Renal pelvis (tissue), 4 donors: ENCODE measurements around the gene C3orf22. TPM values are rescaled to one million over a fixed set of nuclear protein-coding genes. Genes with fewer than 3 reads are reported as not detected.

Experiments used
- DNase-seq: peaks from one replicate; pipeline ENCODE4 v3.0.0-alpha.2; 2013
- polyA plus RNA-seq, 3 donors: library from polyadenylated mRNA; unstranded; fragments of 120-200 nt; gene quantifications; one replicate each; pipeline ENCODE4 v1.2.1, GENCODE V29; 2013; ENCODE audit not compliant: insufficient read length in 3 of 3

C3orf22 gene
- polyA plus RNA-seq, 3 donors: 0.04 to 0.25 TPM; not detected in 1

DNA sequence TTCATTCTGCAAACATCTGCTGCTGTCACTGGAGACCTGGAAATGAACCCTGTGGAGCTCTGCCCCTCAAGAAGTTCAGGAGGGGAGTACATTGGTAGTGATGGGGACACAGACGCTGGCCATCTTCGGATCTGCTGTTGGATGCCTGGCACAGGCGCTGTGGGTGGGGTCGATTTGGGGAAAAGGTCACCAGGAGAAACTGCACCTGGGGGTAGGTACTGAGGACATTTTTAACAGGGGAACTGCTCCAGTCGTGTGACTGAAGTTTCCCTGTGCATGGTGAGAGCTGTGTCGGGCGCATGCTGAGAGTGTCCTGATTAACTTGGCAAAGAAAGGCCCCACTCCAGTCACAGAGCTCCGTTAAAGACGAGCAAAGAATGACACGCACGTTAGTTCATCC is 44.6 kb downstream of the C3orf22 start:
- DNase-seq: no peak

DNA sequence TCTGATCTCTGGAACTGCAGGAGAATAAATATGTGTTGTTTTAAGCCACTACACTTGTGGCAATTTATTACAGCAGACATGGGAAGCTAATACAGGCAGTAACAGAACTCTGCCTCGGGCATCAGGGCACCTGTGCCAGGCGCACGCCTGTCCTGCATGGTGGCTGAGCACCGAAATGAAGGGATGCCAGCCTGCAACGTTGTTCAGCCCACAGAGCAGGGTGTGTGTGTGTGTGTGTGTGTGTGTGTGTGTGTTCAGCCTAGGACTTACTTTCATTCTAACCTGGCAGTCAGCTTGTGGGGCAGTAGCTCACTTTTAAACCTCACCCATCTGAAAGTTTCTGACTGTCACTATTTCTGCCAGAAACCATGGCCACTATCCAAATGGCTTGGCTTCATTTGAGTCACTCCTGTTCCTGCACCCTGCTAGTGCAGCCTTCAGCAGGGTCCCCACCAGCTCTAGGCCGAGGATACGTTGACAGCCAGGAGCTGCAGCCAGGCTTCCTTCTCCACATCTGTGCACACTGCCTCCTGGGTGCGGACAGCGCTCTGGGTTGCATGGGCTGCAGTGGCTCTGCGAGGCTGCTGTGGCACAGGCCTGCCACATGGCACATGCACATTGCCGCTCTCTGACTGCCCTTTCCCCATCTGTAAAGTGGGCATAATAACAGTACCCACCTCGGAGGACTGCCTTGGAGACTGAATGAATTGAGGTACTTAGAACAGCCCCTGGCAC is 45.6 kb downstream of the C3orf22 start:
- DNase-seq: no peak

DNA sequence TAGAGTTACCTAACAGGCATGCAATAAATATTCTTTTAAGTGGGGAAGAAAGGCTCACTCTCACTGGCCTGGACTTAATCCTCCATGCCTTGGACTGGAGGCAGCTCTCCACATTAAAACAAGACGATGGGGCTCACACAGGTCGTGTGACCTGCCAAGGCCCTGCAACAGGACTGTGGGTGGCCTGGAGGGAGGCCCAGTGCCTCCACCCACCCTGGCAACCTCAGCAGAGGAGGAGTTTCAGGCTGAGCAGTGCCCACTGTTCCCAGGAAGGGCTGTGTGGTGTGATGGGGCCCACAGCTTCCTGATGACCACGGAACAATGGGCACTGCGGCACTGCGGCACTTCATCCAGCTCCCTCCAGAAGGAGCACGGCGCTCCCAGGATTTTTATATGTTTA is 46.7 kb downstream of the C3orf22 start:
- no peak for DNase-seq

DNA sequence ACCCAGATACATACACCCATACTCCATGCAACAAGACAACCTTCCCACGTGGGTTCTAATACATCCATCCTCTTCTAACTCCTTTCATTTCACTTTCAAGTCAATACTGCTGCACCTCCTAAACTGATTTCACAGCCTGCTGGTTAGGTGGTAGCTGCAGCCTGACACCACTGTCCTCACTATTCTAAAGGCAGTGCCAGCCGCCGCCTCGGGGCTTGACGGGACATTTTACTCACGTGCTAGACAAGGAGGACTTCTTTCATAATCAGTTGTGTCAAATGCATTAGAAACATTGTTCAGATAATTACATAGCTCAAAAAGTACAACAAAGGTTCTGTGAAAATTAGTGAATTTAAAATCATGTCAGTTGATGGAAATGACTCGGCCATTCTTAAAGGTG is 47.4 kb downstream of the C3orf22 start:
- DNase-seq: no peak

DNA sequence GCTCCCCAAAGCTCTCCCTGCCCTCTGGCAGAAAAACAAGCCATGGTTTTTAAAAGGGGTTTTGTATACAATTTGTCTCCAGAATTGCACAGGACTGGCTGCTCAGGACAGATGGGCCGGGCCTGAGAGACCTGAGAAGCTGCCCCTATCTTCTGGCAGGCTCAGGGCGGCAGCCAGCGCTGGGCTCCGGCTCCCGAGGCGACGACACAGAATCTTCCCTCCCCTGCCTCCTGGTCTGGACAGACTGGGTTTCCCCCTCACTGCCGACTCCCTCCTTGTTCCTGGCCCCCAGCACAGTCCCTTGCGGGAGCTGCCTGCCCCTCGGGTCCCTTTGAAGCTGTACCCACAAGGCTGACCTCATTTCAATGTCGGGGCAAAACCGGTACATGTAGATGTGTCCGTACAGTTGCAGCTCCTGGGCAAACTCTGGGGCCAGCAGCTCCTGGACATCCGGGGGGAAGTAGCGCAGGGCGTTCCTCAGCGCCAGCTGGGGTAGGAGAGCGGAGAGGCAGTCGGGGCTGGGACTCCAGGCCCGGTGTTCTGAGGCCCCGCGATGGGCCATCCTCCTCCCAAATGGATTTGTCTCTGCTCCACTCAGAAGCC is 48.3 kb downstream of the C3orf22 start:
- no peak for DNase-seq

DNA sequence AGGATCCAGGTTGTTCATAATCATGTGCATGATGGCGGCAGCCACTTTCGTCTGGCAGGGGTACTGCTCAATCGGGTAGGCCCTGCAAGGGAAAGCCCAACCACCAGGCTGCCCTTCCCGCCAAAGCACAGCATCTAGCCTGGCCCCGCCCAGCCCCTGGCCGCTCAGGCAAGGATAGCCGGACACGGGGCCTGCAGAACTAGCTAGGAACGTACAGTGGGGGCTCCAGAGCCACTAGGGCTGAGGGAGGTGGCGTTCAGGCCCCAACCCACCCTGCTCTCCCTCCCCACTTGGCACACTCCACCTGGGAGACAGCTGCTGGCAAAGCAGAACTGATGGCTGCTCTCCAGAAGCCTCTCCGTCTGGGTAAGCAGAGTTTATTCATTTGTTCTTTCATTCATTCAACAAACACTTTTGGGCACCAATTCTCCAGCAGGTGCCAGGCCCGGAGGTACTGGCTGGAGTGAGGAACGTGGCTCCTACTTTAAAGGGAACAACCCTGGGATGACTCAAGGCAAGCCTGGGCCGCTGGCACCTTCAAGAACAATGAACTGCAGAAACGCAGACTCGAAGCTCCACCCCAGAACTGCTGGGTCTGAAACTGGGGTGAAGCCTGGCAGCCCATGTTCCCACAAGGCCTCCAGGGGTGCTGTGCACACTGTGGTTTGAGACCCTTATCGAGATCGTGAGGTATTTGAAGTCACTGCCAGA is 49.0 kb downstream of the C3orf22 start:
- DNase-seq: no peak

DNA sequence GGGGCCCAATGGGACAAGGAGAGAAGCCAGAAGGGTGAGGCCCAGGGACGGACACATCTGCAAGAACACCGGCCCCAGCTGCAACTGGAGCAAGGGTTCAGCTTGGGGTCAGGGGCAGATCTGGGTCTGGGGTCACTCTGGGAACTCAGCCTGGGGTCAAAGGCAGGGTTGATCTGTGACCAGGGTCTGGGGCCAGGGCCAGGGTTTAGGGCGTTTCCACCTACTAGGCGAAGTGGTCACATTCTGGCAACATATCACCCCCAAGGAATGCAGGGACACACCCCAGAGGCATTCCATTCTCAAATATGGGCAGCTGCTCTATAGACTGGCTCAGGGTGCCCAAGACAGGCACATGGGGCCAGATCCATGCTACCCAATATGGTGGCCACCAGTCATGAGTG is 50.2 kb downstream of the C3orf22 start:
- no peak for DNase-seq

DNA sequence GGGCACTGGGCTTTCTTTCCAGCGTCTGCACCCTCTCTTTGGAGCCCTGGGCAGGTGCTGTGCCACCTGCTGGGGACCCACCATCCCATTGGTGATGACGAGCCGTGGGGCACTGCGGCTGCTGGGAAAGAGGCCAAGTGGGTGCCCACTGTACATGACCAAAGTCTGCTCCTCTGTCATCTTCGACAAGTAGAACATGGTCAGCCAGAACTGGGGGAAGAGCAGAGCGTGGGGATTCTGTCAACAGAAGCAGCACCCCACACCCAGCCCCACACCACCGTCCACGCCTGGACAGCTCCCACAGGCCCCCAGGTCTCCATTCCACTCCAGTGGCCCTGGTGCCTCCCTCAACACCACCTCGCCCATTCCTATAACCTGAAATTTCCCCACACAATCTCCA is 50.8 kb downstream of the C3orf22 start:
- no peak for DNase-seq

DNA sequence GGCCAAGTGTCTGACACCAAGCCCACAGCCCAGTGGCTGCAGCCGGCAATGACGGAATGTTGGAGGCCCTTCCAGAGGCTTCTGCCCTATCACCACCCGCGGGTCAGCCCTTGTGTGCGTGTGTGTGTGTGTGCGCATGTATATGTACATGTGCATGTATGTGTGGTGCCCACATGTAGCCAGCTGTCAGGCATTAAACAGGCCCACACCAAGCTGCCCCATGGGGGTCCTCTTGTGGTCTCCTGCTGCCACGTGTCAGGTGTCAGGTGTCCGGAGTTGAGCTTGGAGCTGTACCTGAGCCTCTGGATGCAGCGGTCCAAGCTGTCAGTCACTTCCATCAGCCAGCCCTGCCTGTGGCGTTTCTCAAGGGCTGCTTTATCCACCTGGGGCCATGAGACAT is 55.0 kb downstream of the C3orf22 start:
- no peak for DNase-seq

DNA sequence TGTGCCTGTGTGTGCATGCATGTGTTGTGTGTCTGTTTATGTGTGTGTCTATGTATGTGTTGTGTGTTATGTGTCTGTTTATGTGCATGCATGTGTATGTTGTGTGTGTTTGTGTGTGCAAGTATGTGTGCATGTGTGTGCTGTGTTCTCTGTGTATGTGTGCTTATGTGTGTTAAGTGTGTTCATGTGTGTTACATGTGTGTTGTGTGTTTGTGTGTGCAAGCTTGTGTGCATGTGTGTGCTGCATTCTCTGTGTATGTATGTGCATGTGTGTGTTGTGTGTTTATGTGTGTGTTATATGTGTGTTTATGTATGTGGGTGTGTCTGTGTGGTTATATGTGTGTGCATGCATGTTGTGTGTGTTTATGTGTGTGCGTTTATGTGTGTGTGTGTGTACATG is 56.1 kb downstream of the C3orf22 start:
- DNase-seq: no peak

DNA sequence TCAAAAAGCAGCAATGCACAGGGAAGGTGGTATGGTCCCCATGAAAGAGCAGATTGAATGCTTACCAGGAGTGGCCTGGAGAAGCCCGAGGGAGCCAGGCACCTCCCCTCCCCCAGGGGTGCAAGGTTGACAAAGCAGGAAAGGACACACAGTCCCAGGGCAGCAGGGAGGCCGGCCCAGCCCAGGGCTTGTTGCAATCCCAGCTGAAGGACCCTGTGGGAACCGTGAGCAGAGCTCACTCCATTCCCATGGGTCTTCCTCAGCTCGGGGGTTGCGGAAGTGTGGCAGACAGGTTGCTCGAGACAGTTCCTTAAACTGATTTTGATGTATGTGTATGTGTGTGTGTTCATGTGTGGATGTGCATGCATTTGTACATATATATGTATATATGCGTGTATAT is 57.0 kb downstream of the C3orf22 start:
- no peak for DNase-seq

DNA sequence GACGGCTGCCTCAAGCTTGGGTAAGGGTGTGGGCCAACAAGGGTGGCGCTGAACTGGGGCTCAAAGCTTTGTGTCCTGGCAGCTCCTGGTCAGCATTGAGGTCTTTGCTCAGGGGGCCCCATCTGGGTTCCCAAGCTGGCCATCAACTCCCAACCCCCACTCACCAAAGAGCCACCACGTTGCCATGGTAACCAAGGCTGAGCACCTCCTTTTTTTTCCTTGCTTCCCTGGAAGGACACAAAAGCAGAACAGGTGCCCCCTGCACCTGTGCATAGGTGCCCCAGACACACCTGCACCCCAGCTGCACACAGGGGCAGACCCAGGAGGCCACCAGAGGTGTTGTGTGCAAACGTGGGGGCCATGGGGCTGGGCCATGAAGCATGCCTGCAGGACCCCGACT is 57.7 kb downstream of the C3orf22 start:
- no peak for DNase-seq

DNA sequence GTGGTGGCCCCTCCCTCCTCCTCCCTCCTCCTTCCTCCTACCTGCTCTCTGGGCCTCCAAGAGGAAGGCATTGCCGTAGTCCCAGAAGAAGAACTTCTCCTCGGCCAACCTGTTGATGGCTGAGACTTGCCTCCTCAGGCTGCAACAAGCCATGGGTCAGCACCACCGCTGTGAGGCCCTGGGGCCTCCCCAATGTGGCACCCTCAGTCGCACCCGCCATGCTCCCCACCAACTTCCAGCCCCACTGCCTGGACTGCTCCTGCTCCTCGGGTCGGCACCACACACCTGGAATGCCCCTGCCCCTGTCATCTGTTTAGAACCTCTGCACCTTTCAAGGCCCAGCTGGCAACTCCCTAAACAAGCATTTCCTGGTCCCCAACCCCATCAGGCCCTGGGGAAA is 58.7 kb downstream of the C3orf22 start:
- DNase-seq: no peak

Other genes with a start within 250 kb of the C3orf22 start
- 10 to 100 TPM; 13.6 to 18.3 (median 15.4) TPM for gene KLF15, start 201.5 kb downstream of the C3orf22 start, polyA plus RNA-seq
- 1 to 10 TPM; 1.1 to 1.7 (median 1.5) TPM for gene CFAP100, start 164.0 kb downstream of the C3orf22 start, polyA plus RNA-seq
- gene ZXDC, start 83.0 kb downstream of the C3orf22 start, polyA plus RNA-seq: 10 to 100 TPM; 31.3 to 46.5 (median 45.9) TPM
- under 1 TPM; 0.06 to 0.19 (median 0.13) TPM for gene UROC1, start 41.2 kb downstream of the C3orf22 start, polyA plus RNA-seq
- 10 to 100 TPM in 1 of 3 donors, 1 to 10 TPM in 2; 7.4 to 11.0 (median 8.1) TPM for gene CHST13, start 34.8 kb downstream of the C3orf22 start, polyA plus RNA-seq
- gene TXNRD3, start 96.2 kb upstream of the C3orf22 start, polyA plus RNA-seq: 10 to 100 TPM; 15.4 to 18.2 (median 16.7) TPM
- gene CHCHD6, start 145.3 kb upstream of the C3orf22 start, polyA plus RNA-seq: 10 to 100 TPM; 16.0 to 23.8 (median 21.9) TPM